NT2/D1 (cell line): ENCODE data around the gene TMEM214.

Experiments used
- YY1 ChIP-seq: IDR thresholded peaks from 2 replicates; pipeline ENCODE4 v1.6.1; 2011; ENCODE audit not compliant: insufficient read length, insufficient read depth
- ZNF274 ChIP-seq: IDR thresholded peaks from 2 replicates; pipeline ENCODE4 v1.6.1; 2011; ENCODE audit warnings: mild to moderate bottlenecking, low read depth, low read length

GRCh38 chr2:26997394-26997793 is 35.4 kb upstream of the TMEM214 start:
- TF ChIP-seq YY1: no peak
- no peak for TF ChIP-seq ZNF274
